ENCODE results near the gene NAPG.
"Not testable (repeated sequence)": the region's sequence is repeated elsewhere in the genome, so short reads cannot be mapped to it uniquely, and the experiment has no call there.

Gene NAPG

GRCh38 chr18:10585260-10585659, 59.4 kb downstream of the NAPG start:
- no peak for DNase-seq

GRCh38 chr18:10588975-10589374, 63.1 kb downstream of the NAPG start:
- no peak for DNase-seq

GRCh38 chr18:10590412-10590811, 64.6 kb downstream of the NAPG start:
- no peak for DNase-seq

GRCh38 chr18:10591896-10592295, 66.1 kb downstream of the NAPG start:
- no peak for DNase-seq

GRCh38 chr18:10593366-10594022, 67.7 kb downstream of the NAPG start:
- not testable (repeated sequence) for DNase-seq

- DNase-seq = not testable (repeated sequence)
These were observed 70.1 kb downstream of the NAPG start for GRCh38 chr18:10595917-10596316.

- not testable (repeated sequence) for DNase-seq
These were observed 71.9 kb downstream of the NAPG start for GRCh38 chr18:10597695-10598094.

- DNase-seq = not testable (repeated sequence)
These were observed 74.9 kb downstream of the NAPG start for GRCh38 chr18:10600701-10601100.
